Liver (tissue), 9 donors: ENCODE measurements around the gene PARD3. TPM values are rescaled to one million over a fixed set of nuclear protein-coding genes. Genes with fewer than 3 reads are reported as not detected.

Experiments
- DNase-seq: peaks from one replicate; pipeline ENCODE4 v3.0.0-alpha.2; 2017; ENCODE audit warnings: low spot score
- H3K27ac ChIP-seq, 2 donors: one replicate each; pipeline ENCODE4 v1.7.0; 2013; ENCODE audit warnings: inconsistent platforms in 2 of 2, low read length in 2 of 2, control low read depth in 1 of 2, low read depth in 1 of 2, mild to moderate bottlenecking in 1 of 2
- H3K27me3 ChIP-seq, 4 donors: one replicate each; pipeline versions ENCODE4 v1.6.1 to v1.7.0; 2013; ENCODE audit warnings: low read length in 3 of 4, inconsistent platforms in 1 of 4, mild to moderate bottlenecking in 1 of 4, moderate library complexity in 1 of 4; ENCODE audit not compliant: control insufficient read depth in 4 of 4, insufficient read depth in 4 of 4
- H3K36me3 ChIP-seq, 4 donors: one replicate each; pipeline versions ENCODE4 v1.6.1 to v1.7.0; 2013; ENCODE audit warnings: low read length in 3 of 4, mild to moderate bottlenecking in 3 of 4, low read depth in 1 of 4, moderate library complexity in 1 of 4; ENCODE audit not compliant: control insufficient read depth in 4 of 4, insufficient read depth in 3 of 4
- H3K4me1 ChIP-seq, 4 donors: one replicate each; pipeline versions ENCODE4 v1.6.1 to v1.7.0; 2013; ENCODE audit warnings: low read length in 3 of 4, mild to moderate bottlenecking in 3 of 4, moderate library complexity in 1 of 4; ENCODE audit not compliant: control insufficient read depth in 4 of 4, insufficient read depth in 4 of 4
- H3K4me3 ChIP-seq, 3 donors: one replicate each; pipeline versions ENCODE4 v1.6.1 to v1.7.0; 2013; ENCODE audit warnings: low read length in 3 of 3, control low read depth in 1 of 3, low read depth in 1 of 3, mild to moderate bottlenecking in 1 of 3
- H3K9ac ChIP-seq, 2 donors: one replicate each; pipeline ENCODE4 v1.7.0; 2013; ENCODE audit warnings: low read length in 2 of 2, mild to moderate bottlenecking in 2 of 2, moderate library complexity in 2 of 2, control low read depth in 1 of 2, low read depth in 1 of 2
- H3K9me3 ChIP-seq, 4 donors: one replicate each; pipeline versions ENCODE4 v1.6.1 to v1.7.0; 2013; ENCODE audit warnings: low read length in 3 of 4; ENCODE audit not compliant: control insufficient read depth in 4 of 4
- ATF3 ChIP-seq: IDR thresholded peaks from 2 replicates; pipeline ENCODE4 v1.6.1; 2016; ENCODE audit warnings: antibody characterized with exemption
- CTCF ChIP-seq: fragments of 150-350 bp; IDR thresholded peaks from 2 replicates; pipeline ENCODE4 v1.5.1; 2017; ENCODE audit warnings: improper control_type of control experiment, low read depth, low read length; ENCODE audit not compliant: missing input control
- EGR1 ChIP-seq, 2 donors: IDR thresholded peaks; 2 replicates each; pipeline ENCODE4 v1.6.1; 2016 to 2018; ENCODE audit warnings: antibody characterized with exemption in 2 of 2, low read depth in 2 of 2
- FOXA1 ChIP-seq: IDR thresholded peaks from 2 replicates; pipeline ENCODE4 v1.6.1; 2016; ENCODE audit warnings: antibody characterized with exemption
- FOXA2 ChIP-seq: IDR thresholded peaks from 2 replicates; pipeline ENCODE4 v1.6.1; 2016; ENCODE audit warnings: antibody characterized with exemption
- GABPA ChIP-seq, 2 donors: IDR thresholded peaks in 1 of 2; conservative IDR thresholded peaks in 1 of 2; 2 replicates each; pipeline ENCODE4 v1.6.1; 2016; ENCODE audit warnings: antibody characterized with exemption in 2 of 2, mild to moderate bottlenecking in 1 of 2, moderate library complexity in 1 of 2
- HNF4A ChIP-seq, 2 donors: conservative IDR thresholded peaks; 2 replicates each; pipeline ENCODE4 v1.6.1; 2016; ENCODE audit warnings: antibody characterized with exemption in 2 of 2, mild to moderate bottlenecking in 2 of 2
- HNF4G ChIP-seq: IDR thresholded peaks from 2 replicates; pipeline ENCODE4 v1.6.1; 2016; ENCODE audit warnings: antibody characterized with exemption
- JUND ChIP-seq, 2 donors: IDR thresholded peaks; 2 replicates each; pipeline ENCODE4 v1.6.1; 2016; ENCODE audit warnings: antibody characterized with exemption in 2 of 2
- MAX ChIP-seq: IDR thresholded peaks from 2 replicates; pipeline ENCODE4 v1.6.1; 2016; ENCODE audit warnings: antibody characterized with exemption
- NR2F2 ChIP-seq: IDR thresholded peaks from 2 replicates; pipeline ENCODE4 v1.6.1; 2016; ENCODE audit warnings: antibody characterized with exemption
- RAD21 ChIP-seq, 2 donors: IDR thresholded peaks; 2 replicates each; pipeline ENCODE4 v1.6.1; 2016; ENCODE audit warnings: antibody characterized with exemption in 2 of 2, mild to moderate bottlenecking in 2 of 2
- REST ChIP-seq: IDR thresholded peaks from 2 replicates; pipeline ENCODE4 v1.6.1; 2016; ENCODE audit warnings: antibody characterized with exemption, mild to moderate bottlenecking
- RXRA ChIP-seq, 2 donors: IDR thresholded peaks; 2 replicates each; pipeline ENCODE4 v1.6.1; 2017 to 2018; ENCODE audit warnings: antibody characterized with exemption in 2 of 2, mild to moderate bottlenecking in 1 of 2
- SP1 ChIP-seq: IDR thresholded peaks from 2 replicates; pipeline ENCODE4 v1.6.1; 2018; ENCODE audit warnings: antibody characterized with exemption, mild to moderate bottlenecking
- TAF1 ChIP-seq: conservative IDR thresholded peaks from 2 replicates; pipeline ENCODE4 v1.6.1; 2016; ENCODE audit warnings: antibody characterized with exemption, mild to moderate bottlenecking
- YY1 ChIP-seq: IDR thresholded peaks from 2 replicates; pipeline ENCODE4 v1.6.1; 2016; ENCODE audit warnings: antibody characterized with exemption, mild to moderate bottlenecking
- ZBTB33 ChIP-seq: IDR thresholded peaks from 2 replicates; pipeline ENCODE4 v1.6.1; 2016; ENCODE audit warnings: antibody characterized with exemption
- WGBS: extraction: QIAGEN DNeasy Blood & Tissue Kit; methylation state at CpG from one replicate; pipeline ENCODE4 v1.1.7; 2013; 5-methylcytosine and 5-hydroxymethylcytosine counted together
- polyA plus RNA-seq, 2 donors: library from polyadenylated mRNA; stranded (reverse) in 1 of 2; unstranded in 1 of 2; fragments of 200-250 nt in 1 of 2; fragments of >200 nt in 1 of 2; fragmentation: Nextera tagmentation in 1 of 2; extraction: Ambion mirVana in 1 of 2; gene quantifications; one replicate each; pipeline versions ENCODE4 v1.2.1 to v1.2.3, GENCODE V29; 2013 to 2015
- total RNA-seq, 2 donors: library from RNA; depleted of rRNA; stranded (reverse); fragments of >200 nt; gene quantifications; one replicate each; pipeline ENCODE4 v1.2.3, GENCODE V29; 2014
- donor health status: healthy.
- donor health status: healthy.
- donor health status: healthy.
- donor health status: healthy.
- donor health status: healthy.

PARD3 gene
- total and polyA plus RNA-seq, 4 donors: 12.3 to 43.8 (median 13.5) TPM

- Histone ChIP-seq H3K9me3 (peaks cover 0 to 4% (median 3%) of the 10 kb centered on the region in 4 donors), H3K4me1 (no peaks in the 10 kb centered on the region), H3K9ac (no peak overlapping the region), H3K27me3 (no peaks in the 10 kb centered on the region), H3K4me3 (no peak overlapping the region), H3K27ac (peak overlapping the region in 1 of 2 donors; percentile 22), H3K36me3 (no peaks in the 10 kb centered on the region)
- 92% methylated on average over 5 of the region's 5 CpGs for WGBS
- no peak for DNase-seq
- TF ChIP-seq FOXA2: no peak
- no peak for TF ChIP-seq MAX
- no peak for TF ChIP-seq EGR1 (IDR thresholded peaks at IDR 0.05; ENCODE audit: low read depth in 2 of 2)
- TF ChIP-seq ATF3: no peak
- no peak for TF ChIP-seq HNF4G
- TF ChIP-seq CTCF: no peak
- no peak for TF ChIP-seq RAD21 (IDR thresholded peaks at IDR 0.05)
- no peak for TF ChIP-seq NR2F2
- TF ChIP-seq SP1: no peak
- no peak for TF ChIP-seq GABPA (IDR thresholded peaks at IDR 0.05 in 1 of 2, conservative IDR thresholded peaks at IDR 0.05 in 1 of 2)
- no peak for TF ChIP-seq REST
- TF ChIP-seq FOXA1: no peak
- TF ChIP-seq JUND (IDR thresholded peaks at IDR 0.05): no peak
- TF ChIP-seq RXRA (IDR thresholded peaks at IDR 0.05): no peak
- no peak for TF ChIP-seq YY1
- TF ChIP-seq HNF4A (conservative IDR thresholded peaks at IDR 0.05): no peak
- no peak for TF ChIP-seq ZBTB33
- TF ChIP-seq TAF1: no peak
Measured at GRCh38 chr10:34101001-34101400, 714.1 kb downstream of the PARD3 start.
